CD4-positive, alpha-beta T cell treated with Interferon gamma for 1 hour (primary cell): ENCODE results near the gene HSPA9.
"Not testable (repeated sequence)": the region's sequence is repeated elsewhere in the genome, so short reads cannot be mapped to it uniquely, and the experiment has no call there.

Experiments used
- DNase-seq: peaks from one replicate; pipeline ENCODE4 v3.0.0-alpha.2; 2020

Gene HSPA9

GRCh38 chr5:138528208-138528607 lies 47.0 kb downstream of the HSPA9 start:
- DNase-seq, result no peak

- DNase-seq, result no peak
Observed at GRCh38 chr5:138527170-138527569, 48.0 kb downstream of the HSPA9 start.

- no peak for DNase-seq
Observed at GRCh38 chr5:138523406-138523805, 51.8 kb downstream of the HSPA9 start.

GRCh38 chr5:138520971-138521370 lies 54.2 kb downstream of the HSPA9 start:
- DNase-seq, result no peak

- DNase-seq, result no peak
Observed at GRCh38 chr5:138517437-138517836, 57.8 kb downstream of the HSPA9 start.

- DNase-seq, result no peak
Observed at GRCh38 chr5:138515556-138516245, 59.5 kb downstream of the HSPA9 start.

GRCh38 chr5:138514021-138514420 lies 61.2 kb downstream of the HSPA9 start:
- DNase-seq, result no peak

- DNase-seq, result no peak
Observed at GRCh38 chr5:138508958-138509357, 66.2 kb downstream of the HSPA9 start.

- not testable (repeated sequence) for DNase-seq
Observed at GRCh38 chr5:138507485-138507884, 67.7 kb downstream of the HSPA9 start.

- DNase-seq, result no peak
Observed at GRCh38 chr5:138506370-138507306, 68.6 kb downstream of the HSPA9 start.

GRCh38 chr5:138504799-138505198 lies 70.4 kb downstream of the HSPA9 start:
- DNase-seq, result no peak
